WI38 (cell line): ENCODE measurements around the gene RPL35.

Experiments
- H3K4me3 ChIP-seq: 2 replicates; pipeline ENCODE4 v1.5.1; 2011; ENCODE audit warnings: low read depth, mild to moderate bottlenecking, control low read depth, low read length
- CTCF ChIP-seq: IDR thresholded peaks from 2 replicates; pipeline ENCODE4 v1.5.1; 2012; ENCODE audit warnings: low read depth, mild to moderate bottlenecking, control low read depth, low read length

The RPL35 gene

GRCh38 chr9:124868511-124869465 is 7.0 kb upstream of the RPL35 start:
- TF ChIP-seq CTCF: 0 out of 2 replicates have a peak, but pooled peaks have one; percentile 7
- peak overlapping the region; percentile 94 for H3K4me3 ChIP-seq

- TF ChIP-seq CTCF: no peak
- H3K4me3 ChIP-seq: no peak overlapping the region
These were observed 1.7 kb upstream of the RPL35 start for GRCh38 chr9:124863371-124863871.

- H3K4me3 ChIP-seq: peak overlapping the region; percentile 85
- no peak for TF ChIP-seq CTCF
These were observed 995 bp downstream of the RPL35 start for GRCh38 chr9:124860582-124861341.

- H3K4me3 ChIP-seq: peak overlapping the region; percentile 85
These were observed 1.8 kb downstream of the RPL35 start for GRCh38 chr9:124859803-124860581.

GRCh38 chr9:124858330-124859046 is 3.3 kb downstream of the RPL35 start:
- H3K4me3 ChIP-seq: no peak overlapping the region
- no peak for TF ChIP-seq CTCF

More at GRCh38 chr9:124859803-124860581, 1.8 kb downstream of the RPL35 start:
- TF ChIP-seq CTCF: no peak

- H3K4me3 ChIP-seq: no peak overlapping the region
- no peak for TF ChIP-seq CTCF
These were observed 4.1 kb downstream of the RPL35 start for GRCh38 chr9:124857533-124858162.
